ENCODE data around the gene CELA3A. TPM values are rescaled to one million over a fixed set of nuclear protein-coding genes. Genes with fewer than 3 reads are reported as not detected.

Gene CELA3A
- total RNA-seq, 4 donors from 2014 or later, result not detected

DNA sequence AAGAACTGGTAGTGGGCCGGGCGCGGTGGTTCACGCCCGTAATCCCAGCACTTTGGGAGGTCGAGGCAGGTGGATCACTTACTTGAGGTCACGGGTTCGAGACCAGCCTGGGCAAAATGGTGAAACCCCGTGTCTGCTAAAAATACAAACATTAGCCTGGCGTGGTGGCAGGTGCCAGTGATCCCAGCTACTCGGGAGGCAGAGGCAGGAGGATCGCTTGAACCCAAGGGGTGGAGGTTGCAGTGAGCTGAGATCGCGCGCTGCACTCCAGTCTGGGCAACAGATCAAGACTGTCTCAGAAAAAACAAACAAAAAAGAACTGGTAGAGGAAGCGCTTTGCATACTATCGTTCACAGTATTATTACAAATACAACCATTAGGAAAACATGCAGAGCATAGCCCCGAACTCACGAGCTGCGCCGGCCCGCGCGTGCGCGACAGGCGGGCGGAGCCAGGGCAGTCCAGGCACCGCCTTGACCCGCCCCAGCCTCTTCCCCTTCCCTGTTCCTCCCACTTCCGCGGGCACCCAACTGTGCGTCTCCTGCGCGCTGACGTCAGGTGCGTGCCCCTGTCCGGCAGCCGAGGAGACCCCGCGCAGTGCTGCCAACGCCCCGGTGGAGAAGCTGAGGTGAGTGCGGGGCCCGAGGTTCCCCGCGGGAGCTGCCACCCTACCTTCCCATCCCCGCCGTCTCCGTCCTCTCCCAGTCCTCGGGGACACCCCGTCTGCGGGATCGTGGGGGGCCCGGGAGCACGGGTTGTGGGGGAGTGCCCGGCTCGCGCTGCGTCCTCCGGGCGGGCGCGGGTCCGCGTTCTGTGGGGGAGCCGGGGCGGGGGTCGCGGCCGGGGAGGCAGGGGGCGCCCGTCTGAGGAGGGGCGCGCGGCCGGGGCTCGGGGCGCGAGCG, 50.9 kb downstream of the CELA3A start, which contains the start of gene CDC42:
Gene CDC42, plus strand, starts transcription at position 595 of the 902 bp plus-strand sequence. CDS start 25,770 bp downstream, outside the sequence.
- Histone ChIP-seq H3K27ac (peak within 1 kb of the TSS; percentile 94 to 99 (median 96)), H3K4me3 (peak within 1 kb of the TSS; percentile 63 to 81 (median 72)), H3K4me1 (peaks cover 36 to 38% of the 10 kb centered on the region in 2 donors), H3K27me3 (no peaks in the 10 kb centered on the region), H3K36me3 (no peaks in the 10 kb centered on the region), H3K9me3 (no peaks in the 10 kb centered on the region)
- DNase-seq (peak; percentile 96 to 98), ATAC-seq (peak; percentile 93 to 94)
- in situ Hi-C loops (cut with MboI; ENCODE audit: low sequenced_read_pairs in 4 of 4), result no loop called here
- peak; percentile 96 to 99 for TF ChIP-seq POLR2A (IDR thresholded peaks at IDR 0.05)
- TF ChIP-seq, protein P1, sequence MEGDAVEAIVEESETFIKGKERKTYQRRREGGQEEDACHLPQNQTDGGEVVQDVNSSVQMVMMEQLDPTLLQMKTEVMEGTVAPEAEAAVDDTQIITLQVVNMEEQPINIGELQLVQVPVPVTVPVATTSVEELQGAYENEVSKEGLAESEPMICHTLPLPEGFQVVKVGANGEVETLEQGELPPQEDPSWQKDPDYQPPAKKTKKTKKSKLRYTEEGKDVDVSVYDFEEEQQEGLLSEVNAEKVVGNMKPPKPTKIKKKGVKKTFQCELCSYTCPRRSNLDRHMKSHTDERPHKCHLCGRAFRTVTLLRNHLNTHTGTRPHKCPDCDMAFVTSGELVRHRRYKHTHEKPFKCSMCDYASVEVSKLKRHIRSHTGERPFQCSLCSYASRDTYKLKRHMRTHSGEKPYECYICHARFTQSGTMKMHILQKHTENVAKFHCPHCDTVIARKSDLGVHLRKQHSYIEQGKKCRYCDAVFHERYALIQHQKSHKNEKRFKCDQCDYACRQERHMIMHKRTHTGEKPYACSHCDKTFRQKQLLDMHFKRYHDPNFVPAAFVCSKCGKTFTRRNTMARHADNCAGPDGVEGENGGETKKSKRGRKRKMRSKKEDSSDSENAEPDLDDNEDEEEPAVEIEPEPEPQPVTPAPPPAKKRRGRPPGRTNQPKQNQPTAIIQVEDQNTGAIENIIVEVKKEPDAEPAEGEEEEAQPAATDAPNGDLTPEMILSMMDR (IDR thresholded peaks at IDR 0.05 in 4 of 5, conservative IDR thresholded peaks at IDR 0.05 in 1 of 5), result no peak
- intact Hi-C loops (cut with DNase I; ENCODE audit: low total_unique reads), result loop anchor here (1.0 to 2.0 kb wide), 5 partner anchors 27 to 1370 kb away; partner anchors contain the start of genes USP48, WNT4 and ZBTB40

DNA sequence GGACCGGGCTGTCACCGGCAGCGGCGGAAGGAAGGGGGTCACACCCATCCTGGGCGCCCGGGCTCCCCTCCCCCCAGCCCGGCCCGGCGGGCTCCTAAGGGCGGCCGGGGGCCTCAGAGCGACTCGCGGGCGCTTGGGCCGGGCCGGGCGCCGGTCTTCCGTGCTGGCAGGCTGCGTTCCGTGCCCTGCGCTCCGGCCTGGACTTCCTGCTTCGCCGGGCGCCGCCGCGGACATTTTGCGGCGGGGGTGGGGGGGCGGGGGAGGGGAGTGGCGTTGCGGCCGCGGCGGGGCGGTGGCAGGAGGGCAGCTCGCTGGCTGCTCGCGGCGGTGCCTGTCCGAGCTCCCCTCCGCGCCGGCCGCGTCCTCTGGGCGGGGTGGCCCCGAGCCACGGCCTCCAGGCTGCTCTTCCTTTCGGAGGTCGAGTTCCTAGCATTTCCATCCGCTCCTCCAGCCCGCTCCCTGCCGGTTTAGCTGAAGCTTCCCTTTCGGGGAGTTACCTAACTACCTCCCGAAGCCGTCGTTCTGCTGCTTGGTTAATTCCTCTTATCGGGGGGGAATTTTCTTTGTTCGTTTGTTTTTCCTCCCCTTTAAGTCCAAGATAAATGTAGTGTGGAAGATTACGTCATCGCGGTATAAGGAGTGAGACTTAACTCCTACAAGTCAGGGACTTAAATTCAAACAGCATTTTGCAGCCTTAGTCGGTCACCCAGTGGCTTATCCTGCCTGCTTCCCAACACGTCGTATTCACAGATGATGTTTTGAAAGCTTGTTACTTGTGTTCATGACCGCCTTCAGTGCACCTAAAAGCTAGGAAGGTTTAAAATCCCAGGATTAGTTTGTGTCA, 51.8 kb downstream of the CELA3A start:
- DNase-seq (peak; percentile 24 to 50), ATAC-seq (peak; percentile 73 to 77)
- no peaks in the 10 kb centered on the region for H3K9me3 ChIP-seq
- H3K36me3 ChIP-seq, result no peaks in the 10 kb centered on the region
- in situ Hi-C loops (cut with MboI; ENCODE audit: low sequenced_read_pairs in 4 of 4) (no loop called here), intact Hi-C loops (cut with DNase I; ENCODE audit: low total_unique reads) (loop anchor here (1.0 to 2.0 kb wide), 4 partner anchors 28 to 1370 kb away; partner anchors contain the start of genes USP48 and WNT4)
- TF ChIP-seq, protein P1 (IDR thresholded peaks at IDR 0.05 in 4 of 5, conservative IDR thresholded peaks at IDR 0.05 in 1 of 5), result no peak
- peak overlapping the region; percentile 94 to 99 (median 96) for H3K27ac ChIP-seq
- peak overlapping the region; percentile 63 to 81 (median 72) for H3K4me3 ChIP-seq
- peaks cover 45 to 47% of the 10 kb centered on the region in 2 donors for H3K4me1 ChIP-seq
- no peaks in the 10 kb centered on the region for H3K27me3 ChIP-seq

DNA sequence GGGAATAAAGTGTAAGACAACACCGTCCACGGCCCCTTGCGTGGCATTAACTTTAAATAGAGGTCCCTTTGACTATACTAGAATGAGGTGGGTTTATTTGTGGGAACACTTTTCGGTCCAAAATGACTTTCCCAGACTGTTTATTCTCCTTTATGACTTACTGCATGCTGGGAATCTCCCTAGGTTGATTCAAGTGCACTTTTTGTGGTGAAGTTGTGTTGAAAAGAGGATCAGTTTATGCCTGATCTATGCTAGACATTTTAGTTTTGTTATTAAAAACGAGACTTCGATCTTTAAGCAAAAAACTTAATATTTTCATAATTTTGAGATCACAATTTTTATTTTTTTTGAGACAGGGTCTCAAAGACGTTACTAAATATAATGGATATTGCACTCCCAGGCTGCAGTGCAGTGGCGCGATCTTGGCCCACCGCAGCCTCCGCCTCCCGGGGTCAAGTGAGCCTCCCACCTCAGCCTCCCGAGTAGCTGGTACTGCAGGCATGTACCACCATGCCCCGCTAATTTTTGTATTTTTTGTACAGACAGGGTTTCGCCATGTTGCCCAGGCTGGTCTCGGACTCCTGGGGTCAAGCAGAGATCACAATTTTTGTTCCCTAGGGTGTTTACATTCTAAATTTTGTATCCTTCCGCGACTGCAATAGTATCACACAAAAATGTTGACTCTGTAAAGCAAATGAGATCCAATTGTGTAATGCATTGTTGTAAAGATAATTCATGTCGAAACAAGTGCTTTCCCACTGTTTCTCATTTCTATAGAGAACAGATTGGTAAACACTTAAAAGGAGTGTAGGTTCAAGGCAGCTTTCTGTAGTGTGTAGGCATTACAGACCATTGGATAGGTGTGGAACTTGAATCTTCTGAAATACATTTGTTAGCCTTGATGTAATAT, 52.7 kb downstream of the CELA3A start:
- H3K36me3 ChIP-seq, result no peaks in the 10 kb centered on the region
- intact Hi-C loops (cut with DNase I; ENCODE audit: low total_unique reads), result loop anchor here (1.0 to 2.0 kb wide), 4 partner anchors 29 to 1369 kb away; partner anchors contain the start of genes USP48 and WNT4
- no peak for ATAC-seq
- H3K4me1 ChIP-seq, result peaks cover 51 to 55% of the 10 kb centered on the region in 2 donors
- no peaks in the 10 kb centered on the region for H3K9me3 ChIP-seq
- in situ Hi-C loops (cut with MboI; ENCODE audit: low sequenced_read_pairs in 4 of 4), result no loop called here
- no peak for DNase-seq
- peak overlapping the region; percentile 94 to 99 (median 96) for H3K27ac ChIP-seq
- TF ChIP-seq, protein P1 (IDR thresholded peaks at IDR 0.05 in 4 of 5, conservative IDR thresholded peaks at IDR 0.05 in 1 of 5), result no peak
- no peak for TF ChIP-seq POLR2A (IDR thresholded peaks at IDR 0.05)
- peak overlapping the region; percentile 63 to 81 (median 72) for H3K4me3 ChIP-seq
- no peaks in the 10 kb centered on the region for H3K27me3 ChIP-seq

DNA sequence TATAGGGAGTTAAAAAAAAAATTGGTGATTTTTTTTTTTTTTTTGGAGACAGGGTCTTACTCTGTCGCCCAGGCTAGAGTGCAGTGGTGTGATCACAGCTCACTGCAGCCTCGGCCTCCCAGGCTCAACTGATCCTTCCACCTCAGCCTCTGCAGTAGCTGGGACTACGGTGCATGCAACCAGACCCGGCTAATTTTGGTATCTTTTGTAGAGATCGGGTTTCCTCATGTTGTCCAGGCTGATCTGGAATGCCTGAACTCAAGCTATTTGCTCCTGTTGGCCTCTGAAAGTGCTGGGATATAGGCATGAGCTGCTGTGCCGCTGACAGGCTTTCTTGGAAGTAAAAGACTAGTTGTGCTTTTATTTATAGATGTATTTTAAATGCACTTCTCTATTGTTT, 54.0 kb downstream of the CELA3A start:
- in situ Hi-C loops (cut with MboI; ENCODE audit: low sequenced_read_pairs in 4 of 4) (no loop called here), intact Hi-C loops (cut with DNase I; ENCODE audit: low total_unique reads) (no loop called here)
- no peak for ATAC-seq
- no peak for DNase-seq
- H3K27ac ChIP-seq, result peak overlapping the region; percentile 37 to 65 (median 60)
- no peaks in the 10 kb centered on the region for H3K27me3 ChIP-seq
- H3K4me3 ChIP-seq, result peak overlapping the region in 3 of 4 donors; percentile 9 to 26 (median 19)
- H3K9me3 ChIP-seq, result no peaks in the 10 kb centered on the region
- TF ChIP-seq, protein P1 (IDR thresholded peaks at IDR 0.05 in 4 of 5, conservative IDR thresholded peaks at IDR 0.05 in 1 of 5), result no peak
- no peak for TF ChIP-seq POLR2A (IDR thresholded peaks at IDR 0.05)
- H3K4me1 ChIP-seq, result peaks cover 57 to 67% of the 10 kb centered on the region in 2 donors
- H3K36me3 ChIP-seq, result no peaks in the 10 kb centered on the region
